GM12891 (cell line): ENCODE measurements around the gene VSNL1.

Experiments
- PAX5 ChIP-seq: IDR thresholded peaks from 2 replicates; pipeline ENCODE4 v1.6.1; 2011; ENCODE audit warnings: low read length, moderate library complexity, mild to moderate bottlenecking; ENCODE audit not compliant: insufficient read depth, severe bottlenecking
- POLR2A ChIP-seq: IDR thresholded peaks from 2 replicates; pipeline ENCODE4 v1.6.1; 2011; ENCODE audit warnings: low read depth, low read length, control low read depth
- POLR2AphosphoS5 ChIP-seq: IDR thresholded peaks from 2 replicates; pipeline ENCODE4 v1.6.1; 2011; ENCODE audit warnings: low read depth, low read length, control low read depth
- TAF1 ChIP-seq: IDR thresholded peaks from 2 replicates; pipeline ENCODE4 v1.6.1; 2011; ENCODE audit warnings: low read depth, low read length, control low read depth

- TF ChIP-seq POLR2AphosphoS5 (no peak), POLR2A (no peak), PAX5 (no peak), TAF1 (no peak)
Observed at GRCh38 chr2:17646838-17647701, 106.6 kb downstream of the VSNL1 start.
